HCT116 (cell line): Measurements from ENCODE around the gene CLEC3B. TPM values are rescaled to one million over a fixed set of nuclear protein-coding genes. Genes with fewer than 3 reads are reported as not detected.

Experiments
- ATAC-seq: fragments of 200-7000 bp; cut with Tn5 transposase; 2 replicates; pipeline ENCODE4 v1.9.1; 2020; ENCODE audit warnings: mild to moderate bottlenecking, moderate library complexity
- BruUV-seq: library from RNA; stranded (reverse); fragments of 400-500 nt; replicated peaks from 2 replicates; lab custom pipeline; 2021; lab: Mats Ljungman, UMichigan
- CTCF ChIA-PET: fragments of 300-600 bp; sonication (Branson Sonifier 250); formaldehyde crosslinking; loops from one replicate; lab custom pipeline; 2021; ENCODE audit warnings: antibody characterized with exemption; lab: Charles Lee
- POLR2A ChIA-PET: fragments of 300-600, 350-600 bp; sonication (Branson Sonifier 250); formaldehyde crosslinking; loops from one replicate; lab custom pipeline; 2021; ENCODE audit warnings: antibody characterized with exemption; lab: Charles Lee
- RAD21 ChIA-PET, 2 experiments: fragments of 300-600 bp; sonication (Branson Sonifier 250); formaldehyde crosslinking; loops; one replicate each; lab custom pipeline; 2023; ENCODE audit warnings: low total read pairs in 2 of 2; ENCODE audit not compliant: uncharacterized antibody in 2 of 2, unreplicated experiment in 2 of 2, low non-redundant PET in 1 of 2; lab: Charles Lee
- DNase-seq: peaks from one replicate; pipeline ENCODE4 v3.0.0-alpha.2; 2010; ENCODE audit warnings: low read depth, low spot score
- H2AFZ ChIP-seq: fragments of 200-600 bp; shearing (Covaris generic), sonication (generic); 2 replicates; pipeline ENCODE4 v1.6.1; 2017; ENCODE audit warnings: low read depth, mixed run types, mixed read lengths, antibody characterized with exemption, low read length; ENCODE audit not compliant: poor library complexity, severe bottlenecking
- H3K27ac ChIP-seq: 2 replicates; pipeline ENCODE4 v1.5.1; 2012; ENCODE audit warnings: low read depth, low read length
- H3K27me3 ChIP-seq: fragments of 200-600 bp; sonication (generic); 2 replicates; pipeline ENCODE4 v1.6.1; 2016; ENCODE audit warnings: mixed run types, low read length, mixed read lengths; ENCODE audit not compliant: insufficient read depth
- H3K36me3 ChIP-seq, 2 experiments: fragments of 200-500 bp in 1 of 2; fragments of 200-600 bp in 1 of 2; sonication (Bioruptor generic) in 1 of 2; sonication (generic) in 1 of 2; 2 replicates each; pipeline versions ENCODE4 v1.5.1 to v1.6.1; 2014 to 2016; ENCODE audit warnings: low read length in 2 of 2, inconsistent platforms in 1 of 2, mixed read lengths in 1 of 2, mixed run types in 1 of 2; ENCODE audit not compliant: insufficient read depth in 2 of 2, control insufficient read depth in 1 of 2
- H3K4me1 ChIP-seq, 2 experiments: fragments of 200-600 bp in 1 of 2; sonication (generic) in 1 of 2; 2 replicates each; pipeline versions ENCODE4 v1.5.1 to v1.6.1; 2012 to 2017; ENCODE audit warnings: low read length in 2 of 2, inconsistent platforms in 1 of 2, mild to moderate bottlenecking in 1 of 2, mixed read lengths in 1 of 2, mixed run types in 1 of 2, moderate library complexity in 1 of 2; ENCODE audit not compliant: insufficient read depth in 2 of 2, control insufficient read depth in 1 of 2
- H3K4me2 ChIP-seq: fragments of 200-600 bp; sonication (generic); 2 replicates; pipeline ENCODE4 v1.6.1; 2017; ENCODE audit warnings: mixed run types, low read length, mixed read lengths
- H3K4me3 ChIP-seq, 2 experiments: fragments of 200-600 bp in 1 of 2; sonication (generic) in 1 of 2; replicated peaks in 1 of 2; 2 replicates each; pipeline ENCODE4 v1.5.1; 2011 to 2016; ENCODE audit warnings: low read length in 2 of 2, control low read depth in 1 of 2, low read depth in 1 of 2, mild to moderate bottlenecking in 1 of 2, mixed read lengths in 1 of 2, mixed run types in 1 of 2
- H3K79me2 ChIP-seq: fragments of 200-600 bp; sonication (generic); 2 replicates; pipeline ENCODE4 v1.6.1; 2017; ENCODE audit warnings: mild to moderate bottlenecking, mixed run types, low read length, moderate library complexity, mixed read lengths; ENCODE audit not compliant: insufficient read depth
- H3K9ac ChIP-seq: fragments of 200-600 bp; sonication (generic); 2 replicates; pipeline ENCODE4 v1.6.1; 2016; ENCODE audit warnings: low read length, mixed read lengths
- H3K9me2 ChIP-seq: fragments of 200-600 bp; sonication (generic), shearing (Covaris generic); 2 replicates; pipeline ENCODE4 v1.6.1; 2017; ENCODE audit warnings: mixed run types, mild to moderate bottlenecking, moderate library complexity; ENCODE audit not compliant: insufficient read depth
- H3K9me3 ChIP-seq, 2 experiments: fragments of 200-500 bp in 1 of 2; fragments of 200-600 bp in 1 of 2; sonication (Bioruptor generic) in 1 of 2; sonication (generic) in 1 of 2; 2 replicates each; pipeline ENCODE4 v1.6.1; 2014 to 2017; ENCODE audit warnings: low read length in 2 of 2, mixed read lengths in 2 of 2, inconsistent platforms in 1 of 2, low read depth in 1 of 2, mild to moderate bottlenecking in 1 of 2, mixed run types in 1 of 2, moderate library complexity in 1 of 2; ENCODE audit not compliant: control insufficient read depth in 1 of 2, insufficient read depth in 1 of 2
- H4K20me1 ChIP-seq: fragments of 200-600 bp; sonication (generic), shearing (Covaris generic); 2 replicates; pipeline ENCODE4 v1.6.1; 2017; ENCODE audit warnings: mixed run types, mild to moderate bottlenecking, moderate library complexity; ENCODE audit not compliant: insufficient read depth
- CEBPB ChIP-seq: IDR thresholded peaks from 2 replicates; pipeline ENCODE4 v1.6.1; 2012; ENCODE audit warnings: low read depth
- EGR1 ChIP-seq: IDR thresholded peaks from 2 replicates; pipeline ENCODE4 v1.6.1; 2012; ENCODE audit warnings: low read depth
- ELF1 ChIP-seq: IDR thresholded peaks from 2 replicates; pipeline ENCODE4 v1.6.1; 2012; ENCODE audit warnings: low read depth, borderline replicate concordance
- EZH2 ChIP-seq: fragments of 200-600 bp; sonication (generic); IDR thresholded peaks from 2 replicates; pipeline ENCODE4 v1.6.1; 2017; ENCODE audit warnings: antibody characterized with exemption, mixed run types
- FOSL1 ChIP-seq: IDR thresholded peaks from 2 replicates; pipeline ENCODE4 v1.6.1; 2012; ENCODE audit warnings: low read depth
- POLR2AphosphoS5 ChIP-seq: IDR thresholded peaks from 2 replicates; pipeline ENCODE4 v1.6.1; 2011; ENCODE audit warnings: mild to moderate bottlenecking, low read depth, low read length, moderate library complexity
- RAD21 ChIP-seq: IDR thresholded peaks from 2 replicates; pipeline ENCODE4 v1.6.1; 2012; ENCODE audit warnings: low read depth, mild to moderate bottlenecking
- SP1 ChIP-seq: IDR thresholded peaks from 2 replicates; pipeline ENCODE4 v1.6.1; 2012; ENCODE audit warnings: low read depth
- SRF ChIP-seq: IDR thresholded peaks from 2 replicates; pipeline ENCODE4 v1.6.1; 2012; ENCODE audit warnings: low read depth
- YY1 ChIP-seq: IDR thresholded peaks from 2 replicates; pipeline ENCODE4 v1.6.1; 2011; ENCODE audit warnings: low read length, low read depth, moderate library complexity, mild to moderate bottlenecking; ENCODE audit not compliant: insufficient replicate concordance; ENCODE audit errors: extremely low read depth
- ZNF274 ChIP-seq: fragments of 200-500 bp; sonication (Bioruptor generic); IDR thresholded peaks from 2 replicates; pipeline ENCODE4 v1.6.1; 2014; ENCODE audit warnings: mild to moderate bottlenecking, low read depth, low read length, inconsistent platforms
- intact Hi-C: fragments of 100-400 bp; cut with micrococcal nuclease; formaldehyde crosslinking; loops from 2 replicates; pipeline ENCODE4 v1.10.0; 2022
- total RNA-seq: library from RNA; stranded (reverse); gene quantifications from one replicate; pipeline ENCODE4 v1.2.1, GENCODE V29; 2021; ENCODE audit not compliant: unreplicated experiment
- TF ChIP-seq, protein P1 (sequence below): IDR thresholded peaks from 2 replicates; pipeline ENCODE4 v1.6.1; 2011; ENCODE audit warnings: mild to moderate bottlenecking, low read length, moderate library complexity; ENCODE audit not compliant: insufficient replicate concordance; ENCODE audit errors: extremely low read depth
- TF ChIP-seq, protein P2 (sequence below): IDR thresholded peaks from 2 replicates; pipeline ENCODE4 v1.6.1; 2012; ENCODE audit warnings: low read depth
- TF ChIP-seq, protein P3 (sequence below), 3 experiments: fragments of 200-600 bp in 1 of 3; sonication (generic) in 1 of 3; IDR thresholded peaks in 2 of 3; conservative IDR thresholded peaks in 1 of 3; 2 replicates each; pipeline ENCODE4 v1.5.1; 2012 to 2017; ENCODE audit warnings: low read depth in 2 of 3, low read length in 2 of 3, antibody characterized with exemption in 1 of 3, borderline replicate concordance in 1 of 3, control low read depth in 1 of 3, mild to moderate bottlenecking in 1 of 3, mixed read lengths in 1 of 3, mixed run types in 1 of 3, moderate library complexity in 1 of 3; ENCODE audit not compliant: insufficient read depth in 1 of 3
- TF ChIP-seq, protein P4 (sequence below): IDR thresholded peaks from 2 replicates; pipeline ENCODE4 v1.6.1; 2012
- TF ChIP-seq, protein P5 (sequence below): IDR thresholded peaks from 2 replicates; pipeline ENCODE4 v1.6.1; 2012

The CLEC3B gene
- total RNA-seq, 1 experiment from 2014 or later, result 0.57 TPM

DNA sequence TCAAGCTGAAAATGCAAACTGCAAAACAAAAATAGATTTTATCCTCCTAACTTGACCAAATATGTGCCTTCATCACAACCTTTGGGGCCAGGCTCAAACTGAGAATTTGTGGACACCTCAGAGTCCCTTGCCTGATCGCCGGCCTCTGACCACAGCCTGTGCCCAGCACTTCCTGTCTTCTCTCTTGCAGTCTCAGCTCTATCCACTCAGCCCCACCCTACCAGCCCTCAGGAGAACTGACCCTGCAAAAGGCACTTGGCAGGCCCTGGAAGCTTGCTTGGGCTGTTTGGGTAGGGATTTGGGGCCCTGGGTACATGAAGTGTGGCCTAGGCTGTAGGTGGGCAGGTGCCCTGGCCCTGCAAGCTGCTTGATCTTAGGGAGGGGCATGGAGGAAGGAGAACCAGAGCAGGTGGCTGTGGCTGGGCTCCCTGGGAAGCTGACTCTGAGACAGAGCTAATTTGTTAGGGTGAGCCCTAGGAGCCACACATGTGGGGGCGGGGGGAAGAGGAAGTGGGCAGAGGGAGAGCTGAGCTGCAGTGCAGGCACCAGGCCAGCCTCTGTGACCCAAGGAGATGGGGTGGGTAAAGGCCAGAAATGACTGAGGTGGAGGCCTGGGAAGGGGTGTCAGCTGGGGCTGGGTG, 8.6 kb downstream of the CLEC3B start:
- intact Hi-C loops, result loop anchor here (5.0 to 10.0 kb wide), 3 partner anchors 798 to 1043 kb away; no protein-coding TSS in a partner anchor
- H3K9me3 ChIP-seq, result no peaks in the 10 kb centered on the region
- no peak overlapping the region for H3K4me2 ChIP-seq
- ChIA-PET CTCF (no interaction called here), RAD21 (interaction anchor here in 1 of 2 experiments (0.6 kb wide), 1 partner anchor 701 kb away, joined by 3 read pairs; no protein-coding TSS in a partner anchor), POLR2A (no interaction called here)
- no peaks in the 10 kb centered on the region for H3K27me3 ChIP-seq
- H2AFZ ChIP-seq, result no peak overlapping the region
- H3K4me3 ChIP-seq, result no peak overlapping the region
- H3K4me1 ChIP-seq, result peaks cover 0 to 11% of the 10 kb centered on the region in 2 experiments; a peak in 2 of 4 replicates
- no peaks in the 10 kb centered on the region for H4K20me1 ChIP-seq
- ATAC-seq (no peak), DNase-seq (no peak)
- TF ChIP-seq POLR2AphosphoS5, result no peak
- no peak for TF ChIP-seq EGR1
- no peak for TF ChIP-seq FOSL1
- no peak for TF ChIP-seq YY1
- TF ChIP-seq RAD21, result no peak
- no peak for TF ChIP-seq ZNF274
- TF ChIP-seq CEBPB, result no peak
- TF ChIP-seq, protein P1, sequence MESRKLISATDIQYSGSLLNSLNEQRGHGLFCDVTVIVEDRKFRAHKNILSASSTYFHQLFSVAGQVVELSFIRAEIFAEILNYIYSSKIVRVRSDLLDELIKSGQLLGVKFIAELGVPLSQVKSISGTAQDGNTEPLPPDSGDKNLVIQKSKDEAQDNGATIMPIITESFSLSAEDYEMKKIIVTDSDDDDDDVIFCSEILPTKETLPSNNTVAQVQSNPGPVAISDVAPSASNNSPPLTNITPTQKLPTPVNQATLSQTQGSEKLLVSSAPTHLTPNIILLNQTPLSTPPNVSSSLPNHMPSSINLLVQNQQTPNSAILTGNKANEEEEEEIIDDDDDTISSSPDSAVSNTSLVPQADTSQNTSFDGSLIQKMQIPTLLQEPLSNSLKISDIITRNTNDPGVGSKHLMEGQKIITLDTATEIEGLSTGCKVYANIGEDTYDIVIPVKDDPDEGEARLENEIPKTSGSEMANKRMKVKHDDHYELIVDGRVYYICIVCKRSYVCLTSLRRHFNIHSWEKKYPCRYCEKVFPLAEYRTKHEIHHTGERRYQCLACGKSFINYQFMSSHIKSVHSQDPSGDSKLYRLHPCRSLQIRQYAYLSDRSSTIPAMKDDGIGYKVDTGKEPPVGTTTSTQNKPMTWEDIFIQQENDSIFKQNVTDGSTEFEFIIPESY, result no peak
- TF ChIP-seq, protein P2, sequence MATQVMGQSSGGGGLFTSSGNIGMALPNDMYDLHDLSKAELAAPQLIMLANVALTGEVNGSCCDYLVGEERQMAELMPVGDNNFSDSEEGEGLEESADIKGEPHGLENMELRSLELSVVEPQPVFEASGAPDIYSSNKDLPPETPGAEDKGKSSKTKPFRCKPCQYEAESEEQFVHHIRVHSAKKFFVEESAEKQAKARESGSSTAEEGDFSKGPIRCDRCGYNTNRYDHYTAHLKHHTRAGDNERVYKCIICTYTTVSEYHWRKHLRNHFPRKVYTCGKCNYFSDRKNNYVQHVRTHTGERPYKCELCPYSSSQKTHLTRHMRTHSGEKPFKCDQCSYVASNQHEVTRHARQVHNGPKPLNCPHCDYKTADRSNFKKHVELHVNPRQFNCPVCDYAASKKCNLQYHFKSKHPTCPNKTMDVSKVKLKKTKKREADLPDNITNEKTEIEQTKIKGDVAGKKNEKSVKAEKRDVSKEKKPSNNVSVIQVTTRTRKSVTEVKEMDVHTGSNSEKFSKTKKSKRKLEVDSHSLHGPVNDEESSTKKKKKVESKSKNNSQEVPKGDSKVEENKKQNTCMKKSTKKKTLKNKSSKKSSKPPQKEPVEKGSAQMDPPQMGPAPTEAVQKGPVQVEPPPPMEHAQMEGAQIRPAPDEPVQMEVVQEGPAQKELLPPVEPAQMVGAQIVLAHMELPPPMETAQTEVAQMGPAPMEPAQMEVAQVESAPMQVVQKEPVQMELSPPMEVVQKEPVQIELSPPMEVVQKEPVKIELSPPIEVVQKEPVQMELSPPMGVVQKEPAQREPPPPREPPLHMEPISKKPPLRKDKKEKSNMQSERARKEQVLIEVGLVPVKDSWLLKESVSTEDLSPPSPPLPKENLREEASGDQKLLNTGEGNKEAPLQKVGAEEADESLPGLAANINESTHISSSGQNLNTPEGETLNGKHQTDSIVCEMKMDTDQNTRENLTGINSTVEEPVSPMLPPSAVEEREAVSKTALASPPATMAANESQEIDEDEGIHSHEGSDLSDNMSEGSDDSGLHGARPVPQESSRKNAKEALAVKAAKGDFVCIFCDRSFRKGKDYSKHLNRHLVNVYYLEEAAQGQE, result no peak
- TF ChIP-seq ELF1, result no peak
- no peak for TF ChIP-seq SRF
- TF ChIP-seq SP1, result no peak
- TF ChIP-seq, protein P3, sequence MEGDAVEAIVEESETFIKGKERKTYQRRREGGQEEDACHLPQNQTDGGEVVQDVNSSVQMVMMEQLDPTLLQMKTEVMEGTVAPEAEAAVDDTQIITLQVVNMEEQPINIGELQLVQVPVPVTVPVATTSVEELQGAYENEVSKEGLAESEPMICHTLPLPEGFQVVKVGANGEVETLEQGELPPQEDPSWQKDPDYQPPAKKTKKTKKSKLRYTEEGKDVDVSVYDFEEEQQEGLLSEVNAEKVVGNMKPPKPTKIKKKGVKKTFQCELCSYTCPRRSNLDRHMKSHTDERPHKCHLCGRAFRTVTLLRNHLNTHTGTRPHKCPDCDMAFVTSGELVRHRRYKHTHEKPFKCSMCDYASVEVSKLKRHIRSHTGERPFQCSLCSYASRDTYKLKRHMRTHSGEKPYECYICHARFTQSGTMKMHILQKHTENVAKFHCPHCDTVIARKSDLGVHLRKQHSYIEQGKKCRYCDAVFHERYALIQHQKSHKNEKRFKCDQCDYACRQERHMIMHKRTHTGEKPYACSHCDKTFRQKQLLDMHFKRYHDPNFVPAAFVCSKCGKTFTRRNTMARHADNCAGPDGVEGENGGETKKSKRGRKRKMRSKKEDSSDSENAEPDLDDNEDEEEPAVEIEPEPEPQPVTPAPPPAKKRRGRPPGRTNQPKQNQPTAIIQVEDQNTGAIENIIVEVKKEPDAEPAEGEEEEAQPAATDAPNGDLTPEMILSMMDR (IDR thresholded peaks at IDR 0.05 in 2 of 3, conservative IDR thresholded peaks at IDR 0.05 in 1 of 3; ENCODE audit: borderline replicate concordance in 1 of 3, insufficient read depth in 1 of 3, low read depth in 2 of 3, low read length in 2 of 3), result no peak
- TF ChIP-seq, protein P4, sequence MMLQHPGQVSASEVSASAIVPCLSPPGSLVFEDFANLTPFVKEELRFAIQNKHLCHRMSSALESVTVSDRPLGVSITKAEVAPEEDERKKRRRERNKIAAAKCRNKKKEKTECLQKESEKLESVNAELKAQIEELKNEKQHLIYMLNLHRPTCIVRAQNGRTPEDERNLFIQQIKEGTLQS, result no peak
- no peak for TF ChIP-seq EZH2
- TF ChIP-seq, protein P5, sequence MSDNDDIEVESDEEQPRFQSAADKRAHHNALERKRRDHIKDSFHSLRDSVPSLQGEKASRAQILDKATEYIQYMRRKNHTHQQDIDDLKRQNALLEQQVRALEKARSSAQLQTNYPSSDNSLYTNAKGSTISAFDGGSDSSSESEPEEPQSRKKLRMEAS, result no peak
- H3K9ac ChIP-seq, result no peak overlapping the region
- no peaks in the 10 kb centered on the region for H3K79me2 ChIP-seq
- H3K9me2 ChIP-seq, result no peaks in the 10 kb centered on the region
- no TSS peak for BruUV-seq
- H3K36me3 ChIP-seq, result no peaks in the 10 kb centered on the region
- H3K27ac ChIP-seq, result no peak overlapping the region
